RWPE2 (cell line): ENCODE data around the gene IGSF9B.
A peak's percentile ranks its signal among the peaks of the same experiment; 100 is the strongest.

Source experiments
- ATAC-seq: fragments of 200-7000 bp; cut with Tn5 transposase; 3 replicates; pipeline ENCODE4 v1.9.1; 2021; ENCODE audit warnings: low read depth
- DNase-seq: peaks from one replicate; pipeline ENCODE4 v3.0.0-alpha.2; 2020; ENCODE audit warnings: low spot score
- H3K27ac ChIP-seq: fragments of 450-650 bp; 2 replicates; pipeline ENCODE4 v1.5.1; 2017; ENCODE audit warnings: mild to moderate bottlenecking; ENCODE audit not compliant: poor library complexity, severe bottlenecking
- H3K27me3 ChIP-seq: fragments of 250-450 bp; sonication (Bioruptor Pico); 2 replicates; pipeline ENCODE4 v1.5.1; 2021; ENCODE audit warnings: mild to moderate bottlenecking, moderate library complexity; ENCODE audit not compliant: insufficient read depth, poor library complexity, severe bottlenecking
- H3K36me3 ChIP-seq: fragments of 250-450 bp; sonication (Bioruptor Pico); 2 replicates; pipeline ENCODE4 v1.5.1; 2020; ENCODE audit warnings: low read depth, mild to moderate bottlenecking, moderate library complexity
- H3K4me1 ChIP-seq: fragments of 250-450 bp; sonication (Bioruptor Pico); 2 replicates; pipeline ENCODE4 v1.5.1; 2021; ENCODE audit warnings: mild to moderate bottlenecking, moderate library complexity; ENCODE audit not compliant: insufficient read depth, poor library complexity, severe bottlenecking
- H3K4me3 ChIP-seq: fragments of 250-450 bp; sonication (Bioruptor Pico); 2 replicates; pipeline ENCODE4 v1.5.1; 2021; ENCODE audit warnings: mild to moderate bottlenecking, moderate library complexity; ENCODE audit not compliant: severe bottlenecking
- H3K9me3 ChIP-seq: fragments of 250-450 bp; sonication (Bioruptor Pico); 2 replicates; pipeline ENCODE4 v1.5.1; 2021; ENCODE audit warnings: mild to moderate bottlenecking, moderate library complexity; ENCODE audit not compliant: severe bottlenecking
- TF ChIP-seq, protein P1 (sequence below): fragments of 450-650 bp; IDR thresholded peaks from one replicate; pipeline ENCODE4 v1.5.1; 2017; ENCODE audit warnings: mild to moderate bottlenecking, moderate library complexity; ENCODE audit not compliant: poor library complexity, severe bottlenecking

The IGSF9B gene

DNA sequence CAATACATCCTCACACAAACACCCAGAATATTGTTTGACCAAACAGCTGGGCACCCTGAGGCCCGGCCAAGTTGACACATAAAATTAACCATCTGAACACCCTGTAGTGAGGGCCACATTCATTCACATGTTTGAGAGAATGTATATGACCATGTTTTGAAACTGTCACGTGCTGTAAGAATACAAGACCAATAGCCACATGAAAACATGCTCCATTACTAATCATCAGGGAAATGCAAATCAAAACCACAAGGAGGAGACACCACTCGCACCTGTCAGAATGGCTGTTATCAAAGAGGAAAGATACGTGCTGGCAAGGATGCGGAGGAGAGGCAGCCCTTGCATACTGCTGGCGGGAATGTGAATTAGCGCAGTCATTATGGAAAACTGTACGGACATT, 38.3 kb upstream of the IGSF9B start:
- H3K27ac ChIP-seq, result no peak overlapping the region
- TF ChIP-seq, protein P1, sequence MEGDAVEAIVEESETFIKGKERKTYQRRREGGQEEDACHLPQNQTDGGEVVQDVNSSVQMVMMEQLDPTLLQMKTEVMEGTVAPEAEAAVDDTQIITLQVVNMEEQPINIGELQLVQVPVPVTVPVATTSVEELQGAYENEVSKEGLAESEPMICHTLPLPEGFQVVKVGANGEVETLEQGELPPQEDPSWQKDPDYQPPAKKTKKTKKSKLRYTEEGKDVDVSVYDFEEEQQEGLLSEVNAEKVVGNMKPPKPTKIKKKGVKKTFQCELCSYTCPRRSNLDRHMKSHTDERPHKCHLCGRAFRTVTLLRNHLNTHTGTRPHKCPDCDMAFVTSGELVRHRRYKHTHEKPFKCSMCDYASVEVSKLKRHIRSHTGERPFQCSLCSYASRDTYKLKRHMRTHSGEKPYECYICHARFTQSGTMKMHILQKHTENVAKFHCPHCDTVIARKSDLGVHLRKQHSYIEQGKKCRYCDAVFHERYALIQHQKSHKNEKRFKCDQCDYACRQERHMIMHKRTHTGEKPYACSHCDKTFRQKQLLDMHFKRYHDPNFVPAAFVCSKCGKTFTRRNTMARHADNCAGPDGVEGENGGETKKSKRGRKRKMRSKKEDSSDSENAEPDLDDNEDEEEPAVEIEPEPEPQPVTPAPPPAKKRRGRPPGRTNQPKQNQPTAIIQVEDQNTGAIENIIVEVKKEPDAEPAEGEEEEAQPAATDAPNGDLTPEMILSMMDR, result no peak
- no peaks in the 10 kb centered on the region for H3K27me3 ChIP-seq
- no peaks in the 10 kb centered on the region for H3K36me3 ChIP-seq
- H3K4me1 ChIP-seq, result peaks cover 7% of the 10 kb centered on the region
- no peak overlapping the region for H3K4me3 ChIP-seq
- no peaks in the 10 kb centered on the region for H3K9me3 ChIP-seq
- DNase-seq (no peak), ATAC-seq (no peak)

DNA sequence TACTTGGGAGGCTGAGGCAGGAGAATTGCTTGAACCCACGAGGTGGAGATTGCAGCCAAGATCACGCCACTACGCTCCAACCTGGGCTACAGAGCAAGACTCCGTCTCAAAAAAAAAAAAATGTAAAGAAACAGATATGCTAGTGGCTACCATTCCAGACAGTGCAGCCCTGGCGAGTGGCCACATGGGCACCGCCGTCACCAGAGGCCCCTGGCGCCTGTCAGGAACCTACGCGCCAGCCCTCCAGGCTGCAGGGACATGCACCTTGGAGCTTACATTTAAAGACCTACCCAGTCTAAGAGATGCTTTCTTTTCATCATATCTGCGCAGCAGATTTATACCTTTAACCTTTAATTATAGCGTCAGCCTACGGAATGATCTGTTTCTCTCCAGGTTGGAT, 37.2 kb upstream of the IGSF9B start:
- TF ChIP-seq, protein P1, result no peak
- H3K9me3 ChIP-seq, result no peaks in the 10 kb centered on the region
- H3K4me1 ChIP-seq, result peaks cover 7% of the 10 kb centered on the region
- H3K27ac ChIP-seq, result no peak overlapping the region
- no peaks in the 10 kb centered on the region for H3K27me3 ChIP-seq
- H3K36me3 ChIP-seq, result no peaks in the 10 kb centered on the region
- no peak for ATAC-seq
- no peak for DNase-seq
- no peak overlapping the region for H3K4me3 ChIP-seq

DNA sequence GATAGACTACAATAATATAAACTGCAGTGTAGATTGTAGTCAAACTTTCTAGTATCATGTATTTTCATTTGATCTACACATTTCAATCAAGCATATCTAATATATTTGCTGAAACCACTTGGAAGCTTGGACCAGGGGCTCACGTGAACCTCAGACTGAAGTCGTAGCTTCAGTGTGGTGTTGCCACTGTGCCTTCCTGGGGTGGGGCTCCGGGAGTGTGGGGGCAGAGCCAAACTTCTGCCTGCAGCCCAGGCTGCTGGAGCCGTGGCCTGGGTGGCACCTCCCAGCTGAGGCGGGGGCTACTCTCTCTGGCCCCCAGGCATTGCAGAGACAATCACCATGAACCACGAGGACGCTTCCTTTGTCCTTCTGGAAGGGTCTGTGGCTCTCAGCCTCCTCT, 36.3 kb upstream of the IGSF9B start:
- TF ChIP-seq, protein P1, result no peak
- no peaks in the 10 kb centered on the region for H3K9me3 ChIP-seq
- H3K27ac ChIP-seq, result no peak overlapping the region
- H3K4me1 ChIP-seq, result peaks cover 7% of the 10 kb centered on the region
- no peak overlapping the region for H3K4me3 ChIP-seq
- H3K27me3 ChIP-seq, result no peaks in the 10 kb centered on the region
- no peaks in the 10 kb centered on the region for H3K36me3 ChIP-seq
- DNase-seq (no peak), ATAC-seq (no peak)

DNA sequence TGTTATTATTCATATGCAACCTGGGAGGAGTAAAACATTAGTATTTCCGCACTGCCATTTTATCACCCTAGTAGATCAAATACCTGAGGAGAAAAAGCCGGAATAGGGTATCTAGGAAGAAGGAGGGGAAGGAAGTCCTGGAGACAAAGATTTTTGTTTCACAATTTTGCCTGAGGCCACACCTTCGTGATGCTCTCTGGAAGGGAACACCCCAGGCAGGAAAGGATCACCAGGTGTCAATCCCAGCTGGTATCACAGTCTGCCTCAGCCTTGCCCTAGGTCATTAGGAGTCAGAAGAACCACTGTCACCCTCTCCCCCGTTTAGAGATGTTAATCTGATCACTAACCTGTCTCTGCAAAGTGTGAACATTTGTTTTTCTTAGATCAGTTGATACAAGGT, 35.4 kb upstream of the IGSF9B start:
- Histone ChIP-seq H3K36me3 (no peaks in the 10 kb centered on the region), H3K9me3 (no peaks in the 10 kb centered on the region), H3K4me3 (no peak overlapping the region), H3K27ac (peak overlapping the region; percentile 33), H3K27me3 (no peaks in the 10 kb centered on the region), H3K4me1 (peaks cover 7% of the 10 kb centered on the region)
- DNase-seq, result no peak
- peak; percentile 76 for ATAC-seq
- TF ChIP-seq, protein P1, result no peak

DNA sequence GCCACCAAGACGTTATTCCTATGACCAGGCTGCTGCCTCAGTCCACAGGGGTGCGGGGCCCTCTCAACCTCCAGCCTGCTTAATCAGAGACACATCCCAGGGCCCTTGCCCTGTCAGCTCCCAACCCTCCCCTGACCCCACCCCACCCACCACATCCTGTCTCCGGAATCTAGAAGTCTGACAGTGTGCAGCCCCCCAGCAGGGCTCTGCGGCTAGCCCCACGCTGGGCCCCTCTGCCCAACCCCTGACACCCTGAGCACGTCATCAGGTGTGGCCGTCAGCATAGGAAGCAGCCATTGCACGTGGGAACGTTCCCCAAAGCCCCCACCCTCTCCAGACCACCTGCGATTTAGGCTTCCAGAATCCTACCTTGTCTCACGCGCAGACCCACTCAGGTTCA, 34.3 kb upstream of the IGSF9B start:
- no peaks in the 10 kb centered on the region for H3K27me3 ChIP-seq
- DNase-seq (no peak), ATAC-seq (no peak)
- no peak overlapping the region for H3K27ac ChIP-seq
- H3K4me1 ChIP-seq, result peaks cover 7% of the 10 kb centered on the region
- no peaks in the 10 kb centered on the region for H3K9me3 ChIP-seq
- no peaks in the 10 kb centered on the region for H3K36me3 ChIP-seq
- TF ChIP-seq, protein P1, result no peak
- H3K4me3 ChIP-seq, result no peak overlapping the region
